Measurements from ENCODE around the gene PPP3CB.

Gene PPP3CB

GRCh38 chr10:73386583-73386982 is 109.2 kb downstream of the PPP3CB start:
- peaks cover 54 to 70% of the 10 kb centered on the region in 2 donors for H3K36me3 ChIP-seq (ENCODE audit: control insufficient read depth in 2 of 2, insufficient read depth in 2 of 2, low read length in 2 of 2)
- H3K9ac ChIP-seq (ENCODE audit: low read depth in 1 of 2, low read length in 2 of 2), result no peak overlapping the region
- no peak overlapping the region for H3K27ac ChIP-seq (ENCODE audit: low read depth in 2 of 2, low read length in 2 of 2)
- H3K27me3 ChIP-seq (ENCODE audit: control insufficient read depth in 2 of 2, insufficient read depth in 2 of 2, low read length in 2 of 2), result no peaks in the 10 kb centered on the region
- no peaks in the 10 kb centered on the region for H3K4me1 ChIP-seq (ENCODE audit: control insufficient read depth in 2 of 2, insufficient read depth in 2 of 2, low read length in 2 of 2)
- H3K4me3 ChIP-seq (ENCODE audit: low read length in 2 of 2), result no peak overlapping the region
- H3K9me3 ChIP-seq (ENCODE audit: control insufficient read depth in 2 of 2, low read length in 2 of 2), result no peaks in the 10 kb centered on the region

All from mucosa of rectum (tissue), 2 donors.